B cell (primary cell): Measurements from ENCODE around the gene HNRNPLL. TPM values are rescaled to one million over a fixed set of nuclear protein-coding genes. Genes with fewer than 3 reads are reported as not detected.

Experiments
- ATAC-seq: fragments of 200-7000 bp; cut with Tn5 transposase; one replicate; pipeline ENCODE4 v1.10.0; 2021; ENCODE audit warnings: low read depth, mild to moderate bottlenecking, moderate number of reproducible peaks, moderate library complexity
- CTCF ChIA-PET: fragments of 350-600 bp; sonication (Branson Sonifier 250); formaldehyde crosslinking; loops from one replicate; lab custom pipeline; 2021; ENCODE audit warnings: antibody characterized with exemption, inconsistent platforms; lab: Charles Lee
- POLR2A ChIA-PET: fragments of 350-600 bp; sonication (Branson Sonifier 250); formaldehyde crosslinking; loops from one replicate; lab custom pipeline; 2021; ENCODE audit warnings: antibody characterized with exemption; lab: Charles Lee
- DNase-seq: peaks from one replicate; pipeline ENCODE4 v3.0.0; 2013
- H2AFZ ChIP-seq: 2 replicates; pipeline ENCODE4 v1.6.1; 2012; ENCODE audit warnings: mild to moderate bottlenecking, low read depth, low read length; ENCODE audit not compliant: insufficient read depth, poor library complexity, severe bottlenecking
- H3K27ac ChIP-seq, 2 donors: 1 replicate in 1 of 2; 2 replicates in 1 of 2; pipeline ENCODE4 v1.5.1; 2012 to 2013; ENCODE audit warnings: low read length in 2 of 2, mild to moderate bottlenecking in 2 of 2, moderate library complexity in 1 of 2
- H3K27me3 ChIP-seq, 4 experiments: fragments of 200-600 bp in 1 of 4; sonication (generic) in 1 of 4; replicated peaks in 1 of 4; 1 replicate in 2 of 4; 2 replicates in 2 of 4; pipeline versions ENCODE4 v1.6.1 to v1.7.0; 2013 to 2016; ENCODE audit warnings: low read length in 3 of 4, mild to moderate bottlenecking in 2 of 4, mixed read lengths in 1 of 4, moderate library complexity in 1 of 4; ENCODE audit not compliant: insufficient read depth in 4 of 4, control insufficient read depth in 3 of 4; ENCODE audit errors: control extremely low read depth in 1 of 4
- H3K36me3 ChIP-seq, 2 experiments: replicated peaks in 1 of 2; 1 replicate in 1 of 2; 2 replicates in 1 of 2; pipeline versions ENCODE4 v1.6.1 to v1.7.1; 2013; ENCODE audit warnings: low read length in 1 of 2; ENCODE audit not compliant: insufficient read depth in 2 of 2, control insufficient read depth in 1 of 2; ENCODE audit errors: control extremely low read depth in 1 of 2, extremely low read depth in 1 of 2
- H3K4me1 ChIP-seq, 2 donors: fragments of 200-600 bp in 1 of 2; sonication (generic) in 1 of 2; 1 replicate in 1 of 2; 2 replicates in 1 of 2; pipeline versions ENCODE4 v1.5.1 to v1.6.1; 2013 to 2017; ENCODE audit warnings: low read length in 2 of 2; ENCODE audit not compliant: control insufficient read depth in 2 of 2, insufficient read depth in 2 of 2
- H3K4me2 ChIP-seq: replicated peaks from 2 replicates; pipeline ENCODE3; 2012; ENCODE audit warnings: mild to moderate bottlenecking, low read depth, low read length; ENCODE audit not compliant: poor library complexity, severe bottlenecking
- H3K4me3 ChIP-seq, 5 experiments: fragments of 200-600 bp in 1 of 5; sonication (generic) in 1 of 5; 1 replicate in 3 of 5; 2 replicates in 2 of 5; pipeline versions ENCODE4 v1.5.1 to v1.7.0; 2011 to 2016; ENCODE audit warnings: low read length in 4 of 5, mild to moderate bottlenecking in 4 of 5, low read depth in 2 of 5, control low read depth in 1 of 5, moderate library complexity in 1 of 5; ENCODE audit not compliant: insufficient read depth in 1 of 5; ENCODE audit errors: control extremely low read depth in 1 of 5, extremely low read depth in 1 of 5
- H3K79me2 ChIP-seq: fragments of 200-600 bp; sonication (generic); one replicate; pipeline ENCODE4 v1.6.0; 2016; ENCODE audit warnings: low read length; ENCODE audit not compliant: control insufficient read depth, insufficient read depth
- H3K9ac ChIP-seq: fragments of 200-600 bp; sonication (generic); 2 replicates; pipeline ENCODE4 v1.6.1; 2017; ENCODE audit warnings: mild to moderate bottlenecking, low read length, moderate library complexity
- H3K9me3 ChIP-seq, 3 donors: one replicate each; pipeline versions ENCODE4 v1.6.1 to v1.7.1; 2013; ENCODE audit warnings: low read length in 2 of 3; ENCODE audit not compliant: control insufficient read depth in 2 of 3, insufficient read depth in 1 of 3; ENCODE audit errors: control extremely low read depth in 1 of 3
- H4K20me1 ChIP-seq: 2 replicates; pipeline ENCODE4 v1.6.0; 2012; ENCODE audit warnings: mild to moderate bottlenecking, low read length; ENCODE audit not compliant: insufficient read depth, control insufficient read depth, poor library complexity, severe bottlenecking
- H3K27ac Mint-ChIP-seq: one replicate; pipeline ENCODE4 v1.8.0; 2021; ENCODE audit warnings: mixed read lengths
- H3K27me3 Mint-ChIP-seq: one replicate; pipeline ENCODE4 v1.8.0; 2021; ENCODE audit warnings: mixed read lengths
- H3K4me1 Mint-ChIP-seq: one replicate; pipeline ENCODE4 v1.8.0; 2021; ENCODE audit warnings: mixed read lengths
- H3K4me3 Mint-ChIP-seq: one replicate; pipeline ENCODE4 v1.8.0; 2021; ENCODE audit warnings: mixed read lengths
- H3K9me3 Mint-ChIP-seq: one replicate; pipeline ENCODE4 v1.8.0; 2022; ENCODE audit warnings: mixed read lengths; ENCODE audit not compliant: insufficient read depth
- EZH2 ChIP-seq: IDR thresholded peaks from 2 replicates; pipeline ENCODE4 v1.6.1; 2012; ENCODE audit warnings: borderline replicate concordance, low read depth, mild to moderate bottlenecking, moderate library complexity, low read length; ENCODE audit not compliant: insufficient read depth, poor library complexity, severe bottlenecking
- WGBS: methylation state at CpG from one replicate; pipeline ENCODE4 v1.1.5; 2013; ENCODE audit warnings: missing lambda C conversion rate; ENCODE audit not compliant: insufficient coverage; 5-methylcytosine and 5-hydroxymethylcytosine counted together
- intact Hi-C: fragments of 100-400 bp; cut with micrococcal nuclease; formaldehyde crosslinking; loops from one replicate; pipeline ENCODE4 v1.10.0; 2022
- polyA plus RNA-seq: library from polyadenylated mRNA; depleted of rRNA; stranded (reverse); fragments of >200 nt; gene quantifications from 2 replicates; pipeline ENCODE4 v1.2.3, GENCODE V29; 2012
- total RNA-seq, 2 donors: library from RNA; stranded (reverse); fragments of 120-200 nt in 1 of 2; gene quantifications; 1 replicate in 1 of 2; 2 replicates in 1 of 2; pipeline versions ENCODE4 v1.2.3 to v1.2.4, GENCODE V29; 2013 to 2022
- TF ChIP-seq, protein P1 (sequence below): fragments of 200-600 bp; IDR thresholded peaks from one replicate; pipeline ENCODE4 v1.8.0; 2022; ENCODE audit warnings: antibody characterized with exemption, mild to moderate bottlenecking

The HNRNPLL gene
- total and polyA plus RNA-seq, 2 donors (not counting 1 experiment from before 2014, with no cell fraction given): 2.1 to 6.7 TPM

DNA sequence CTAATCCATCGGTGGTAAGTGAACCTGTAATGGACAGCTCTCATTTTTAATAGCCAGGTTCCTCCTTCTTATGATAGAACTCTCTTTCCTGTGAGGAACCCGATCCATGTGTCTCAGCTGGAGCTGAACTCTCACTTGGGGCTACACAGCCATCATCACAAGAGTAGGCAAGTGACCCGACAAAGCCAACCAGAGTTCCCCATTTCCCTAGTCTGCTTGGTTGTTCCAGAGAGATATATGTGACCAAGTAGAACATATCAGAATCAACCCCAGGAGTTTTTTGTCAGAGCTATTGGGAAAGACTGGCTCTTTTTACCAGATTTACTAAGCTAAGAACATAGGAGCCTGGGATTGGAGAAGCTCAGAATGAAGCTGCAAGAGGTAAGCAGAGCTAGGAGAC, 14.6 kb upstream of the HNRNPLL start:
- 67% methylated on average over 1 of the region's 3 CpGs for WGBS
- Mint-ChIP-seq H3K4me1 (peaks cover 6% of the 10 kb centered on the region), H3K27ac (no peak overlapping the region), H3K9me3 (no peaks in the 10 kb centered on the region), H3K4me3 (no peak overlapping the region), H3K27me3 (peaks cover 69% of the 10 kb centered on the region)
- no peak for TF ChIP-seq EZH2
- TF ChIP-seq, protein P1, sequence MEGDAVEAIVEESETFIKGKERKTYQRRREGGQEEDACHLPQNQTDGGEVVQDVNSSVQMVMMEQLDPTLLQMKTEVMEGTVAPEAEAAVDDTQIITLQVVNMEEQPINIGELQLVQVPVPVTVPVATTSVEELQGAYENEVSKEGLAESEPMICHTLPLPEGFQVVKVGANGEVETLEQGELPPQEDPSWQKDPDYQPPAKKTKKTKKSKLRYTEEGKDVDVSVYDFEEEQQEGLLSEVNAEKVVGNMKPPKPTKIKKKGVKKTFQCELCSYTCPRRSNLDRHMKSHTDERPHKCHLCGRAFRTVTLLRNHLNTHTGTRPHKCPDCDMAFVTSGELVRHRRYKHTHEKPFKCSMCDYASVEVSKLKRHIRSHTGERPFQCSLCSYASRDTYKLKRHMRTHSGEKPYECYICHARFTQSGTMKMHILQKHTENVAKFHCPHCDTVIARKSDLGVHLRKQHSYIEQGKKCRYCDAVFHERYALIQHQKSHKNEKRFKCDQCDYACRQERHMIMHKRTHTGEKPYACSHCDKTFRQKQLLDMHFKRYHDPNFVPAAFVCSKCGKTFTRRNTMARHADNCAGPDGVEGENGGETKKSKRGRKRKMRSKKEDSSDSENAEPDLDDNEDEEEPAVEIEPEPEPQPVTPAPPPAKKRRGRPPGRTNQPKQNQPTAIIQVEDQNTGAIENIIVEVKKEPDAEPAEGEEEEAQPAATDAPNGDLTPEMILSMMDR: no peak
- H3K36me3 ChIP-seq: no peaks in the 10 kb centered on the region
- POLR2A ChIA-PET: no interaction called here
- CTCF ChIA-PET: interaction anchor here (1.1 kb wide), 1 partner anchor 14 kb away, joined by 3 read pairs; the partner anchor contains the start of gene HNRNPLL
- intact Hi-C loops: no loop called here
- no peak overlapping the region for H3K4me3 ChIP-seq
- no peaks in the 10 kb centered on the region for H3K79me2 ChIP-seq
- peaks cover 0 to 5% (median 4%) of the 10 kb centered on the region in 3 donors for H3K9me3 ChIP-seq
- H3K4me2 ChIP-seq: no peak overlapping the region
- no peaks in the 10 kb centered on the region for H4K20me1 ChIP-seq
- H3K9ac ChIP-seq: no peak overlapping the region
- DNase-seq (no peak), ATAC-seq (no peak)
- no peak overlapping the region for H2AFZ ChIP-seq
- H3K27me3 ChIP-seq: peaks cover 0 to 58% (median 52%) of the 10 kb centered on the region in 4 experiments
- H3K27ac ChIP-seq: no peak overlapping the region
- H3K4me1 ChIP-seq: peaks cover 2 to 7% of the 10 kb centered on the region in 2 donors

DNA sequence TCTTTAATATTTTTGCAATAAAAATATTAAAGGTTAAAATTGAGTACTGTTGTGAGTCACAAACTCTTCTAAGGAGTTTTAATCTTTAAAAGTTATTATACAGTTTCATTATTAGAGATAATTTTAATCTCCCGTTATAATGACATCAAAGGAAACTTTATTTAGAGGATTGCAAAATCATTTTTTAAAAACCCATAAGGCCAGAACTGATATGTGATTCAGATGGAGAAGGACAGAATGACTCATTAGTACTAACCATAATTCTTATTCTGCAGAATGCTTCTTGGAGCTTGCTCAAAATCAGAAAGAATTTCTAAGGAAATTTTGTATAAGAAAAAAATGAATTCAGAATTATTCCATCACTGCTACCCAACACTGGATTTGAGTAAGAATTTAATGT, 12.5 kb upstream of the HNRNPLL start:
- CTCF ChIA-PET: no interaction called here
- Histone ChIP-seq H2AFZ (no peak overlapping the region), H3K27ac (no peak overlapping the region), H3K4me1 (peaks cover 0 to 7% of the 10 kb centered on the region in 2 donors), H3K9me3 (no peaks in the 10 kb centered on the region), H3K27me3 (peaks cover 0 to 54% (median 53%) of the 10 kb centered on the region in 4 experiments), H3K4me2 (no peak overlapping the region), H3K9ac (no peak overlapping the region), H4K20me1 (no peaks in the 10 kb centered on the region), H3K36me3 (no peaks in the 10 kb centered on the region), H3K79me2 (no peaks in the 10 kb centered on the region), H3K4me3 (no peak overlapping the region)
- H3K9me3 Mint-ChIP-seq: no peaks in the 10 kb centered on the region
- H3K4me1 Mint-ChIP-seq: peaks cover 6% of the 10 kb centered on the region
- WGBS: no CpG with 5 or more reads among the region's 1 CpG
- H3K27ac Mint-ChIP-seq: no peak overlapping the region
- intact Hi-C loops: no loop called here
- ATAC-seq (no peak), DNase-seq (no peak)
- H3K27me3 Mint-ChIP-seq: peaks cover 82% of the 10 kb centered on the region
- POLR2A ChIA-PET: no interaction called here
- no peak overlapping the region for H3K4me3 Mint-ChIP-seq
- TF ChIP-seq, protein P1: no peak
- no peak for TF ChIP-seq EZH2
